ENCODE results near the gene FUT9. TPM values are rescaled to one million over a fixed set of nuclear protein-coding genes. Genes with fewer than 3 reads are reported as not detected.

Gene FUT9
- total RNA-seq, 1 donor from 2014 or later: 0.49 TPM

DNA sequence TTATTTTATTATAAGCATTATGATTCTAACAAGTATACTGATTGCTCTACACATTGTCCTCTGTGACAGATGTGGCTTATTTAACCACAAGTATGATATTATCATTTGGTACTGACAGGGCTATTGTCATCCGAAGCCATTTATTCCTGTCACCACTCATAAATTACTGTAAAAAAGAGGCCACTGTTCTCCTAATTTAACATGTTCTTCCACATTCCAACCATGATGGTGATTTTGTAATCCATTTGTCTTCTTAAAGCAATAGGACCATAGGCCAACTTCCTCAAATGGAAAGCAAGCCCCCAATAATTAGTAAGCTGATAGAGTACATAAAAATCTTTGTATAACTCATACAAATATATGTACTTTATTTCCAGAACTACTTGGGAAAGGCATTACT, 50.6 kb downstream of the FUT9 start:
- no peak for DNase-seq (ENCODE audit: low spot score)

GRCh38 chr6:96073555-96073954, 57.8 kb downstream of the FUT9 start:
- DNase-seq (ENCODE audit: low spot score): no peak

GRCh38 chr6:96074006-96074405, 58.2 kb downstream of the FUT9 start:
- DNase-seq (ENCODE audit: low spot score): no peak

- DNase-seq (ENCODE audit: low spot score): no peak
These were observed 60.1 kb downstream of the FUT9 start for GRCh38 chr6:96075826-96076225.

- no peak for DNase-seq (ENCODE audit: low spot score)
These were observed 71.0 kb downstream of the FUT9 start for GRCh38 chr6:96086745-96087144.

GRCh38 chr6:96089173-96089572, 73.4 kb downstream of the FUT9 start:
- DNase-seq (ENCODE audit: low spot score): no peak

DNA sequence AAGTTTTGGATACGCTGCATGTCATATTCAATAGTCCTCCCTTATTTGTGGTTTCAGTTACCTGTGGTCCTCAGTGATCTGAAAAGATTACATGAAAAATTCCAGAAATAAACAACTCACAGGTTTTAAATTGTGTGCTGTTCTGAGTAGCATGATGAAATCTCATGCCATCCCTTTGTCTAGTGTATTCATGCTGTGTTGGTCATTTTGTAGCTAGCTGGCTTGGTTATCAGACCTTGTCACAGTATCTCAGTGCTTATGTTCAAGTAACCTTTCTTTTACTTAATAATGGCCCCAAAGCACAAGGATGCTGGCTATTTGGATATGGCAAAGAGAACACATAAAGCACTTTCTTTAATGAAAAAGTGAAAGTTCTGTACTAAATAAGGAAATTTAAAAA, 78.3 kb downstream of the FUT9 start:
- DNase-seq (ENCODE audit: low spot score): no peak

DNA sequence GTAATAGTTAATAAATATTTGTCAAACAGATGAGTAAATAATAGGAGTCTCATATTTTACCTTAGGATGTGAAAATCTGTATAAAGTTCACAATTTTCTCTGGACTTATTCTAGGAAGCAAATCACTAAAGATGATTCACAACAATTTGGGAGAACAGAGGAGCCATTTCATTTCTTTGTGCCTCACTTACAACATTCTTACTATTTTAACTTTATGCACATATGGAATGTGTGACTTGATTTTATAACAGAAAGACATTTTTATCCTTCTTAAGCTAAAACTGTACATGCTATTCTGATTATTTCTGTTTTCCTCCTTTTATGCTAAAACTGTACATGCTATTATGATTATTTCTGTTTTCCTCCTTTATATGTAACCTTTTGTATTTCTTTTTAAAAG, 83.3 kb downstream of the FUT9 start:
- DNase-seq (ENCODE audit: low spot score): no peak

DNA sequence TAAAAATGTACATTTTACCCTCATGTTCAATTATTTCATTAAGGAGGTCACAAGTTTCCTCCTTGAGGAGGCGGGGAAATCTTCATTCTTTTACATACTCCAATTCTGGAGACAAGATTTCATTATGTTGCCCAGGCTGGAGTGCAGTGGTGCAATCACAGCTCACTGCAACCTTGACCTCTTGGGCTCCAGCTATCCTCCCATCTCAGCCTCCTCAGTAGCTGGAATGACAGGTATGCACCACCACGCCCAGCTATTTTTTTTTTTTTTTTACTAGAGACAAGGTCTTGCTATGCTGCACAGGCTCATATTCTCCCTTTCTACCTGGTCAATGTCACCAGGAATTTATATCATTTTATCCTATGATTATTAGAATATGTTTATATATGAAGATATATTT, 85.8 kb downstream of the FUT9 start:
- no peak for DNase-seq (ENCODE audit: low spot score)

- no peak for DNase-seq (ENCODE audit: low spot score)
These were observed 89.1 kb downstream of the FUT9 start for GRCh38 chr6:96104910-96105309.

DNA sequence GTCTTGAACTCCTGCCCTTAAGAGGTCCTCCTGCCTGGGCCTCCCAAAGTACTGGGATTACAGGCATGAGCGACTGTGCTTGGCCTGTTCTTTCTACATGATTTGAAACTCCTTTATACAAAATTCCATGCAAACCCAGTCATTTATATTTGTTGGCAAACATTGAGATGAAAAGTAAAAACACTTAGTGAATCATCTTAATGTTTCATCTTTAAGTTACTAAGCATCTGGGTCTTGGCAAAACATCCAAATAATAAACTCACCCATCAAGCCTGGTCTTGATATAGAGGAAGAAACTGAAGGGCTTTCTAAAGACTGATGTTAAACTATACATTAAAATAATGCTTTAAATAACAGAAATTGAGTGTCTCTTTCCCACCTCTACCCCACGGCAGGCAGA, 95.1 kb downstream of the FUT9 start:
- DNase-seq (ENCODE audit: low spot score): no peak

DNA sequence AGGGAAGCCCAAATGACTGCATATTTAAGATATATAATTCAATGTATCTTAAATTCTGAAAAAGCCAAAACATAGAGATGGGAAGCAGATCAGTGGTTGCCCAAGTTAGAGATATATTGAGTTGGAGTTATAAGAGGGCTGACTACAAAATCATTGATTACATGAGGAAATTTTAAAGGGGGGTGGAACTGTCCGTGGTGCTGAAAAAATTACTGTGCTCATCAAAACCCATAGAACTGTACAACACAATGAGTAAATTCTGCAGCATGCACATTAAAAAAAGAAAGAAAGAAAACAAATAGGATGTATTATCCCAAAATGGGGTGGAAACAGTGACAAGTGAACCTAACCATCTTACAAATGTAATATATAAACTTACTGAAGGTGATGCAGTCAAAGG, 100.9 kb downstream of the FUT9 start:
- DNase-seq (ENCODE audit: low spot score): no peak

GRCh38 chr6:96124778-96125177, 109.0 kb downstream of the FUT9 start:
- no peak for DNase-seq (ENCODE audit: low spot score)

GRCh38 chr6:96138406-96138805, 122.6 kb downstream of the FUT9 start:
- DNase-seq (ENCODE audit: low spot score): no peak

DNA sequence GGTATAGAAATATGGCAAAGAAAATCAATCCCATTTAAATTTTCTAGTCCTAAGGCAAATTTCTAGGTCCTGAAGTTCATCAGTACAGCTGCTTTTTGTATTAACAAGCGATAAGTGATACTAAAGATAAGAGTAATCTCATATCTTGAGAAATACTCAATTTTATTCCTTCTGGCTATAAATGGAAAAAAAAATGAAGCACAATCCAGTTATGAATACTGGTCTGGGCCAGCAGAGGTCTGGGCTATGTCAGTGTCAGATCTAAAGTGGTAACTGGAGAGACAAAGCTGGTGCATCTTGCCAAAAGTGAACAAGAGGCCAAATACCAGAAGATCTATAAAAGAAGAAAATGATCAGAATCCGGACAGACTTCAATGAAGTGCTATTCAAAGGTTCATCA, 126.4 kb downstream of the FUT9 start:
- DNase-seq (ENCODE audit: low spot score): no peak

DNA sequence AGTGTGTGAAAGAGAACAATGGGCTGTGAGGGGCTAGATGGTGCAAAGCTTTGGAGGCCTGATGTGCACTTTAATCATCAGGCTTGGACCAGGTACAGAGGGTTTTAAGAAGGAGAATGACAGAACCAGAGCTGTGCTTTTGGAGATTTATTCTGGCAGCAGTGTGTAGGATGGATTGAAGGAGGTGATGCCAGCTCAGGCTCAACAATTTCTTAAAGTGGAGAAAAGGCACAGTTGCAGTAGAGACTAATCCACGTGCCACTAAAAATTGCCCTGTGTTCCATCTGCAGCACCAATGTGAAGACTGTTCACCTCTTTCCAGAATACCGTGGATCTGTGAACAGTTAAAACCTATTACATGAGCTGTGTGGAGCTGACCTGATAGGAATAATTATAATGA, 134.7 kb downstream of the FUT9 start:
- DNase-seq (ENCODE audit: low spot score): no peak

DNA sequence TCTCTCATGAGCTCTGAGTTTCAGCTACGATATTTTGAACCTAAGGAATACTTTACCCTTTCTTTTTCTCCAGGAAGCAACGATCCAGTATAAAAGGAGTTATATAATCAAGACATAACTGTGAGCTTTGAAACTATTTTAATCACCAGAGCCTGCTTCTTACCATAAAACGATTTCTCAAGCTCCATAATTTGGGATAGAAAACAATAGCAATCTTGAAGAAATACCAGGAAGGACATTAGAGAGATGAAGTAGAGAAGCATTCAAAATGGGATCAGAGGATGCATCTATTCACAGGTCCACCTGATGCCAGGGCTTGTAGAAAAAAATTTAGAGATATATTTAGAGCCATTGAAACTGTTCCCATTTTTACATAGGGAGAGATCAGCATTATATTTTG, 135.9 kb downstream of the FUT9 start:
- no peak for DNase-seq (ENCODE audit: low spot score)

GRCh38 chr6:96152114-96152708, 136.4 kb downstream of the FUT9 start:
- DNase-seq (ENCODE audit: low spot score): no peak

DNA sequence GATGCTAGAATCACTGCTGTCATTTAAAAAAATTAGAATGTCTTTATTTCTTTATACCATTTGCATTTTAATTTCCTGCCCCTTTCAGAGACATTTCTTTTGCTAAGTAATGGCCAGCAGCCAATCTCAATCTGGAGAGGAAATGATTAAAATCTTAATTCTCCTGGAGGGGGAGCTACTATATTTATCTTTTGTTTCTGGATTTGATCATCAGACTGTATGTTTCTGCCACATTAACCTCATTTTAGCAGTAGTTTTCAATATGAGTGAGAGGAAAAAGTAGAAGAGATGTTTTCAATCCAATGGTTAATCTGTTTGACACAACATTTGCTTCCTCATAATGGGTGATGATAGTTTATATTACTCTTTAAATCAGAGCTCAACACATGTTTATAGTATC, 138.0 kb downstream of the FUT9 start:
- DNase-seq (ENCODE audit: low spot score): no peak

GRCh38 chr6:96156425-96156824, 140.7 kb downstream of the FUT9 start:
- no peak for DNase-seq (ENCODE audit: low spot score)

DNA sequence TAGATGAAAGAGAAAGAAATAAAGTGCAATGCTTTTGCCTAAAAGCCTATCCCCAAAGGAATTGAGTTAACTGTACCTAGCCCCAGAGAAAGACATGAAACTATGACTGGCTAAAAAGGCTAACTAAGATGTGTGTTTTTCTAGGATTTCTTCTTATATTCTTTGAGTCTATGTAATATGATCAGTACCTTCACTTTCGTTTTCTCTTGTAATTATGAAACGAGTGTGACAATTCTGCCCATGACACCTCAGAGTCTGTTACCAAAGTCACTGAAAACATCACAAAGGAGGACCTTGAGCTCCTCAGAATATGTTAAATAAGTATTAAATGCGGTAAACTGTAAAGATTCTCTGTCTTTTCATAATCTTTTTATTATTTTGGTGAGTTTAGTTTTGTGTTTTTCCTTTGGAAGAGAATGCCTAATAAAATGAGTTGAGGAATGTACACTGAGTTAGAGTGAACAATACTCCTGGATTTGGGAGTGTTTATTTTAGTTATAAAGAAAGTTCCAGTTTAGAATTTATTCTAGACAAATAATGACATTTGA, 141.3 kb downstream of the FUT9 start:
- no peak for DNase-seq (ENCODE audit: low spot score)

GRCh38 chr6:96162711-96163120, 146.9 kb downstream of the FUT9 start:
- no peak for DNase-seq (ENCODE audit: low spot score)

GRCh38 chr6:96164802-96165201, 149.0 kb downstream of the FUT9 start:
- DNase-seq (ENCODE audit: low spot score): no peak

DNA sequence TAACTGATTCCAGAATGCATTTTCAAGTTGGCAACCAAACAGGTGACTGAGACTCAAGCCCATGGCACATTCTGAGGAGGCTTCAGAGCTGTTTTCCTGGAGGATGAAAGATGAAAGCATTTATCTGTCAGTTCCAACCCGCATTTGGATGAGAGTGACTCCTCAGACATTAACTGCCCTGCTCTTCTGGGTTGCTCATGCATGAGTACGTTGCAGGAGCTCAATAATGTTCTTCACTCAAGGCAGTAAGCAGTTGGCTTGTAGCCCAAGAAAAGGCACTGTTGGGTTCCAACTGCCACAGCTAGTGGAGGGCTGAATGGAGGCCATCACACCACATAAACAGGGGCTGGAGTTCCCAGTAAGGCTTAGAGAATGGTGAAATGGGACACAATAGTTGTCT, 155.3 kb downstream of the FUT9 start:
- DNase-seq (ENCODE audit: low spot score): no peak
